Measurements from ENCODE around the gene TLE1.

- TF ChIP-seq EZH2 (IDR thresholded peaks at IDR 0.05; ENCODE audit: borderline replicate concordance, insufficient read depth, low read depth, low read length, poor library complexity, severe bottlenecking) (no peak), CTCF (IDR thresholded peaks at IDR 0.05) (no peak)
Measured at GRCh38 chr9:81621118-81621517, 68.2 kb downstream of the TLE1 start.
